ENCODE results near the gene KMT2E.

GRCh38 chr7:105013816-105014692 lies at the start of gene KMT2E:
- TF ChIP-seq, protein P1, sequence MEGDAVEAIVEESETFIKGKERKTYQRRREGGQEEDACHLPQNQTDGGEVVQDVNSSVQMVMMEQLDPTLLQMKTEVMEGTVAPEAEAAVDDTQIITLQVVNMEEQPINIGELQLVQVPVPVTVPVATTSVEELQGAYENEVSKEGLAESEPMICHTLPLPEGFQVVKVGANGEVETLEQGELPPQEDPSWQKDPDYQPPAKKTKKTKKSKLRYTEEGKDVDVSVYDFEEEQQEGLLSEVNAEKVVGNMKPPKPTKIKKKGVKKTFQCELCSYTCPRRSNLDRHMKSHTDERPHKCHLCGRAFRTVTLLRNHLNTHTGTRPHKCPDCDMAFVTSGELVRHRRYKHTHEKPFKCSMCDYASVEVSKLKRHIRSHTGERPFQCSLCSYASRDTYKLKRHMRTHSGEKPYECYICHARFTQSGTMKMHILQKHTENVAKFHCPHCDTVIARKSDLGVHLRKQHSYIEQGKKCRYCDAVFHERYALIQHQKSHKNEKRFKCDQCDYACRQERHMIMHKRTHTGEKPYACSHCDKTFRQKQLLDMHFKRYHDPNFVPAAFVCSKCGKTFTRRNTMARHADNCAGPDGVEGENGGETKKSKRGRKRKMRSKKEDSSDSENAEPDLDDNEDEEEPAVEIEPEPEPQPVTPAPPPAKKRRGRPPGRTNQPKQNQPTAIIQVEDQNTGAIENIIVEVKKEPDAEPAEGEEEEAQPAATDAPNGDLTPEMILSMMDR (IDR thresholded peaks at IDR 0.05) = peak in 5 of 12 donors; percentile 1 to 23 (median 10)
- peak in 1 of 2 donors; percentile 40 for TF ChIP-seq POLR2A (IDR thresholded peaks at IDR 0.05)
